ENCODE measurements around the gene PDE6A.

The PDE6A gene

GRCh38 chr5:149944666-149945065, at the start of gene PDE6A:
Gene PDE6A (minus strand): TSS chr5:149944793. CDS start chr5:149944673, 120 bp downstream.
- no peak for TF ChIP-seq ZNF274 (IDR thresholded peaks at IDR 0.05; ENCODE audit: low read depth, low read length)
- no peak within 1 kb of the TSS for H3K4me3 ChIP-seq (ENCODE audit: low read length)

- no peak overlapping the region for H3K4me3 ChIP-seq (ENCODE audit: low read length)
- TF ChIP-seq ZNF274 (IDR thresholded peaks at IDR 0.05; ENCODE audit: low read depth, low read length) = no peak
Observed at GRCh38 chr5:149993471-149993870, 48.9 kb upstream of the PDE6A start.

GRCh38 chr5:149990518-149991376, 46.2 kb upstream of the PDE6A start:
- TF ChIP-seq ZNF274 (IDR thresholded peaks at IDR 0.05; ENCODE audit: low read depth, low read length) = no peak
- H3K4me3 ChIP-seq (ENCODE audit: low read length) = no peak overlapping the region

- H3K4me3 ChIP-seq (ENCODE audit: low read length) = no peak overlapping the region
- TF ChIP-seq ZNF274 (IDR thresholded peaks at IDR 0.05; ENCODE audit: low read depth, low read length) = no peak
Observed at GRCh38 chr5:149988126-149988525, 43.5 kb upstream of the PDE6A start.

GRCh38 chr5:149982505-149982904, 37.9 kb upstream of the PDE6A start:
- no peak for TF ChIP-seq ZNF274 (IDR thresholded peaks at IDR 0.05; ENCODE audit: low read depth, low read length)

GRCh38 chr5:149981206-149981605, 36.6 kb upstream of the PDE6A start:
- H3K4me3 ChIP-seq (ENCODE audit: low read length) = no peak overlapping the region
- TF ChIP-seq ZNF274 (IDR thresholded peaks at IDR 0.05; ENCODE audit: low read depth, low read length) = no peak

More at GRCh38 chr5:149982505-149982904, 37.9 kb upstream of the PDE6A start:
- no peak overlapping the region for H3K4me3 ChIP-seq (ENCODE audit: low read length)

- no peak for TF ChIP-seq ZNF274 (IDR thresholded peaks at IDR 0.05; ENCODE audit: low read depth, low read length)
- H3K4me3 ChIP-seq (ENCODE audit: low read length) = no peak overlapping the region
Observed at GRCh38 chr5:149979896-149980295, 35.3 kb upstream of the PDE6A start.

- no peak for TF ChIP-seq ZNF274 (IDR thresholded peaks at IDR 0.05; ENCODE audit: low read depth, low read length)
Observed at GRCh38 chr5:149975409-149975808, 30.8 kb upstream of the PDE6A start.

GRCh38 chr5:149969181-149969930, 24.8 kb upstream of the PDE6A start:
- TF ChIP-seq ZNF274 (IDR thresholded peaks at IDR 0.05; ENCODE audit: low read depth, low read length) = no peak
- H3K4me3 ChIP-seq (ENCODE audit: low read length) = no peak overlapping the region

More at GRCh38 chr5:149975409-149975808, 30.8 kb upstream of the PDE6A start:
- H3K4me3 ChIP-seq (ENCODE audit: low read length) = no peak overlapping the region

- no peak overlapping the region for H3K4me3 ChIP-seq (ENCODE audit: low read length)
- no peak for TF ChIP-seq ZNF274 (IDR thresholded peaks at IDR 0.05; ENCODE audit: low read depth, low read length)
Observed at GRCh38 chr5:149966946-149967345, 22.4 kb upstream of the PDE6A start.

- no peak for TF ChIP-seq ZNF274 (IDR thresholded peaks at IDR 0.05; ENCODE audit: low read depth, low read length)
- H3K4me3 ChIP-seq (ENCODE audit: low read length) = no peak overlapping the region
Observed at GRCh38 chr5:149963729-149964128, 19.1 kb upstream of the PDE6A start.

- H3K4me3 ChIP-seq (ENCODE audit: low read length) = no peak overlapping the region
- TF ChIP-seq ZNF274 (IDR thresholded peaks at IDR 0.05; ENCODE audit: low read depth, low read length) = no peak
Observed at GRCh38 chr5:149962601-149963300, 18.2 kb upstream of the PDE6A start.

GRCh38 chr5:149961957-149962409, 17.4 kb upstream of the PDE6A start:
- no peak overlapping the region for H3K4me3 ChIP-seq (ENCODE audit: low read length)
- TF ChIP-seq ZNF274 (IDR thresholded peaks at IDR 0.05; ENCODE audit: low read depth, low read length) = no peak

GRCh38 chr5:149961186-149961685, 16.6 kb upstream of the PDE6A start:
- no peak for TF ChIP-seq ZNF274 (IDR thresholded peaks at IDR 0.05; ENCODE audit: low read depth, low read length)
- peak overlapping the region; percentile 76 for H3K4me3 ChIP-seq (ENCODE audit: low read length)
